ENCODE data around the gene SLC41A1. TPM values are rescaled to one million over a fixed set of nuclear protein-coding genes. Genes with fewer than 3 reads are reported as not detected.

The SLC41A1 gene
- polyA plus RNA-seq, 1 of the 3 experiments (the other 2 are of a cell fraction): 18.3 TPM

DNA sequence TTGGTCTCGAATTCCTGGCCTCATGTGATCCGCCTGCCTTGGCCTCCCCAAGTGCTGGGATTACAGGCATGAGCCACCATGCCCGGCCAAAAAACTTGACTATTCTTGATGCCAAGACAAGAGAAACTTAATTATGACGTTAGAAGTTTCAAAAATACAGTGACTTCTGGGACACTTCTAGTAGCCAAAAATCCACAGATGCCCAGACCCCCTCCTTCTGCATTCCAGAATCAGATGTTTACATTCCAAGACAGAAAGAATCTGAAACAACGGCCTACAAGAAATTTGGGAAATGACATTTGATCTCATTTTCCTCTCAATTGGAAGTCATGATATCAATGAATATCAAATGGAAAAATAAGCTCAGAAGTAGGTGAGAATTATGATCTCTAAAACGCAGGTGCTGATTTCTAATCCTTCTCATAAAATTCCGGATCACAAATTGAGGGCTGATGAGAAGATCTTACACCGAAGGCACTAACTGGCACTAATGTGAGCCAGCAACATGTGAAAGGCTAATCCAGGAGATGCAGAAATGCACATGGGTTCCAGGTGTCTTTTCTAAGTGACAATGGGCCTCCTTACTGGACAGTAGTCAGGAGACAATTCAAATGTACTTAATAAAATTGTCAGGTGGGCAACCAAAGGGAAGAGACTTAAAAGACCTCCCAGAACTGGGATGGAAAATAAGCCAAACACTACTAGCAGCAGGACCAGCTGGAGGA lies 43.2 kb downstream of the SLC41A1 start:
- CTCF ChIA-PET: interaction anchor here (0.7 to 1.5 kb wide), 2 partner anchors 178 to 285 kb away, joined by 3 read pairs; no protein-coding TSS in a partner anchor
- WGBS (ENCODE audit: low lambda C conversion rate): 84% methylated on average over 8 of the region's 8 CpGs
- DNase-seq: no peak
- H3K4me2 ChIP-seq: no peak overlapping the region
- H3K9ac ChIP-seq: no peak overlapping the region
- no peaks in the 10 kb centered on the region for H4K20me1 ChIP-seq (ENCODE audit: insufficient read depth)
- no peak overlapping the region for H3K4me3 ChIP-seq (ENCODE audit: low read depth in 2 of 2, low read length in 1 of 2)
- peaks cover 0 to 6% of the 10 kb centered on the region in 2 experiments; a peak in 1 of 4 replicates for H3K4me1 ChIP-seq (ENCODE audit: control insufficient read depth in 1 of 2, insufficient read depth in 2 of 2, low read depth in 1 of 2, low read length in 1 of 2)
- no peaks in the 10 kb centered on the region for H3K27me3 ChIP-seq (ENCODE audit: insufficient read depth)
- H3F3A ChIP-seq (replicated peaks; ENCODE audit: insufficient read depth): no peaks in the 10 kb centered on the region
- no peak overlapping the region for H2AFZ ChIP-seq (ENCODE audit: low read depth)
- H3K9me3 ChIP-seq: no peaks in the 10 kb centered on the region
- no peaks in the 10 kb centered on the region for H3K9me2 ChIP-seq
- POLR2A ChIA-PET: no interaction called here
- no peak overlapping the region for H3K27ac ChIP-seq (ENCODE audit: low read depth in 2 of 2, low read length in 1 of 2)
- H3K36me3 ChIP-seq (replicated peaks in 1 of 2; ENCODE audit: control insufficient read depth in 1 of 2, insufficient read depth in 2 of 2, low read length in 1 of 2): peaks cover 0 to 6% of the 10 kb centered on the region in 2 experiments
- TF ChIP-seq MXI1 (IDR thresholded peaks at IDR 0.05; ENCODE audit: low read depth, low read length): no peak
- TF ChIP-seq CHD2 (IDR thresholded peaks at IDR 0.05; ENCODE audit: low read length, partially characterized antibody): no peak
- no peak for TF ChIP-seq RXRA (IDR thresholded peaks at IDR 0.05; ENCODE audit: borderline replicate concordance, low read depth)
- TF ChIP-seq IRF3 (IDR thresholded peaks at IDR 0.05; ENCODE audit: low read depth, low read length): no peak
- TF ChIP-seq EZH2phosphoT487 (IDR thresholded peaks at IDR 0.05; ENCODE audit: borderline replicate concordance, low read depth): no peak
- no peak for TF ChIP-seq FOSL2 (IDR thresholded peaks at IDR 0.05; ENCODE audit: borderline replicate concordance, low read depth)
- TF ChIP-seq, protein P1, sequence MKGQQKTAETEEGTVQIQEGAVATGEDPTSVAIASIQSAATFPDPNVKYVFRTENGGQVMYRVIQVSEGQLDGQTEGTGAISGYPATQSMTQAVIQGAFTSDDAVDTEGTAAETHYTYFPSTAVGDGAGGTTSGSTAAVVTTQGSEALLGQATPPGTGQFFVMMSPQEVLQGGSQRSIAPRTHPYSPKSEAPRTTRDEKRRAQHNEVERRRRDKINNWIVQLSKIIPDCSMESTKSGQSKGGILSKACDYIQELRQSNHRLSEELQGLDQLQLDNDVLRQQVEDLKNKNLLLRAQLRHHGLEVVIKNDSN (IDR thresholded peaks at IDR 0.05; ENCODE audit: borderline replicate concordance, low read depth): no peak
- TF ChIP-seq TEAD4 (IDR thresholded peaks at IDR 0.05; ENCODE audit: borderline replicate concordance, insufficient read depth): no peak
- TF ChIP-seq SMC3 (IDR thresholded peaks at IDR 0.05; ENCODE audit: low read depth, low read length): no peak
- TF ChIP-seq MEF2A (IDR thresholded peaks at IDR 0.05; ENCODE audit: borderline replicate concordance, low read depth): no peak
- TF ChIP-seq CTCF (IDR thresholded peaks at IDR 0.05): no peak
- TF ChIP-seq NRF1 (IDR thresholded peaks at IDR 0.05; ENCODE audit: low read depth, low read length): no peak
- TF ChIP-seq FOXJ3 (CRISPR knock-in tag; IDR thresholded peaks at IDR 0.05): no peak
- TF ChIP-seq GATA2 (CRISPR knock-in tag; IDR thresholded peaks at IDR 0.05): no peak
- TF ChIP-seq RCOR1 (IDR thresholded peaks at IDR 0.05; ENCODE audit: low read length): no peak
- TF ChIP-seq POLR2AphosphoS5 (IDR thresholded peaks at IDR 0.05; ENCODE audit: low read depth, low read length): no peak
- TF ChIP-seq USF2 (IDR thresholded peaks at IDR 0.05; ENCODE audit: borderline replicate concordance, low read depth, low read length): no peak
- TF ChIP-seq TAF1 (IDR thresholded peaks at IDR 0.05; ENCODE audit: borderline replicate concordance, low read depth, low read length): no peak
- no peak for TF ChIP-seq RFX5 (IDR thresholded peaks at IDR 0.05; ENCODE audit: low read length)
- no peaks in the 10 kb centered on the region for H3K79me2 ChIP-seq (ENCODE audit: insufficient read depth)

Measured in SK-N-SH (cell line).